GM12873 (cell line): Measurements from ENCODE around the gene CPLANE2.

Experiments used
- CTCF ChIP-seq: IDR thresholded peaks from 2 replicates; pipeline ENCODE4 v1.5.1; 2012; ENCODE audit warnings: low read depth, mild to moderate bottlenecking, moderate library complexity, low read length, control low read depth; ENCODE audit not compliant: insufficient read depth; ENCODE audit errors: missing control alignments

CPLANE2 gene

DNA sequence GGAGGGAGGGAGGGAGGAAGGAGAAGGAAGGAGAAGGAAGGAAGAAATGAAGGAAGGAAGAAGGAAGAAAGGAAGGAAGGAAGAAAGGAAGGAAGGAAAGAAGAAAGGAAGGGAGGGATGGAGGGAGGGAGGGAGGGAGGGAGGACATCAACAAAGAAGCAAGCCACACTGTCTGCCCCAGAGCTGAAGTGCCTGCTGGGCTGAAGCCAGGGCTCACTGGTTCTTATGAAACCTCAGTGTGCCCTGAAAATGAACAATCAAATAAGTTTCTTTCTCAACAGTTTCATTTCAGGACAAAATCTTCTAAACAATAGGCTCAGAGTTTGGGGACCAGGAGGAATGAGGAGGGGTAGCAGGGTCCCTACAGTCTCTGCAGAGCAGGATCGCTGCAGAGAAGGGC lies 45.7 kb downstream of the CPLANE2 start:
- TF ChIP-seq CTCF = no peak

GRCh38 chr1:16189921-16190621 lies 46.9 kb downstream of the CPLANE2 start:
- TF ChIP-seq CTCF = no peak

GRCh38 chr1:16189003-16189402 lies 48.0 kb downstream of the CPLANE2 start:
- TF ChIP-seq CTCF = no peak

DNA sequence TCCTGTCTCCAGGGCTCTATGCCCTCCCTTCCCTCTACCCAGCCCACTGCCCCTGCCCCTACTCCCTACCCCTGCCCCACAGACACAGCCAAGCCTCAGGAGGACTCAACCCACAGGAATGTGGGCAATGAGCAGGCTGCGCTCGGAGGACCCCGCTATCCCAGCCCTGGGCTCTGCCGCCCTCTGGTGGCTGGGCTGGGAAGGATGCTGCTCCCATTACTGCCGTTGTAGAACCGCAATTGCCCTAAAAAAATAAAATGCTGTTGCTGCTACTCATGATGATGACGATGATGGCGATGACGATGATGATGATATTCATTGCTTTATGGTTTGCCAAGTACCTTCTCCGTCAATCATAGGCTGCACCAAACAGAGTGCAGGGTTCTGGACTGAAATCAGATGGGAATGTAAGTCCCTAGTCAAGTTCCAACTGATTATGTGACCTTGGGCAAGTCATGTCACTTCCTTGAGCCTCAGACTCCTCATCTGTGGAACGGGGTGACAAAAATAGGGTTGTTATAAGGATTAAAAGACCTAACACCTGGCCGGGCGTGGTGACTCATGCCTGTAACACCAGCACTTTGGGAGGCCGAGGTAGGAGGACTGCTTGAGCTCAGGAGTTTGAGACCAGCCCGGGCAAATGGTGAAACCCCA lies 49.1 kb downstream of the CPLANE2 start:
- TF ChIP-seq CTCF = peak; percentile 98

GRCh38 chr1:16186655-16187235 lies 50.2 kb downstream of the CPLANE2 start:
- no peak for TF ChIP-seq CTCF

DNA sequence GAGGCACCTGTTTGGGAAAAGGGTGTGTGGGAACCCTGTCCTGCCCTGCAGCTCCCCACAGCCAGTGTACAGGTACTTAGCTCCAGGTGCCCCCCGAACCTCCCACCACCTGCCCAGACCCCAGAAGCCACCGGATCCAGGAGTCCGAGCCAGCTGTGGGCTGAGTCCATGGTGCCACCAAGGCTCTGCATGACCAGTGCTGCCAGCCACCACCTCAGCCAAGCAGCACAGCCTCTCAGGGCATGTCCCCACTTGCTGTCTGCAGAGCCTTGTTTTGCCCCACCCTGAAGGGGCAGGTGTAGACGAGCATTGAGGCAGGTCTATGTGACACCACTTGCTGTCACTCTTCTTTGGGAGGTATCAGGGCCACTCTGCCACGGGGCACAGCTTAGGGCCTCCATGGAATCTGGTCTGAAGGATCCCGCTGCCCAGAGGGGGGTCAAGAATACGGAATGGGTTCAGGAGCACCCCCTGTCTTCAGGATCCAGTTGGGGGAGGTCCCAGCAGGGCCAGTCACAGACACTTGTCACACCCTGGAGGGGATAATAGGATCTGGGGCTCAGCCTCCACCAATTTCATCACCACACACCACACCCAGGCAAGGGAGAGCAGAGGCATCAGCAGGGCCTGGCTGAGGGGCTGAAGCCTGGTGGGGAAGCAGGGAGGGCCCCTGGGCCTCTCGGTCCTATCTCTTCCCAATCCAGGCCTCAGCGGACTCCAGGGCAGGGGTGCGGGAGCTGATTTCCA lies 52.3 kb downstream of the CPLANE2 start:
- no peak for TF ChIP-seq CTCF

DNA sequence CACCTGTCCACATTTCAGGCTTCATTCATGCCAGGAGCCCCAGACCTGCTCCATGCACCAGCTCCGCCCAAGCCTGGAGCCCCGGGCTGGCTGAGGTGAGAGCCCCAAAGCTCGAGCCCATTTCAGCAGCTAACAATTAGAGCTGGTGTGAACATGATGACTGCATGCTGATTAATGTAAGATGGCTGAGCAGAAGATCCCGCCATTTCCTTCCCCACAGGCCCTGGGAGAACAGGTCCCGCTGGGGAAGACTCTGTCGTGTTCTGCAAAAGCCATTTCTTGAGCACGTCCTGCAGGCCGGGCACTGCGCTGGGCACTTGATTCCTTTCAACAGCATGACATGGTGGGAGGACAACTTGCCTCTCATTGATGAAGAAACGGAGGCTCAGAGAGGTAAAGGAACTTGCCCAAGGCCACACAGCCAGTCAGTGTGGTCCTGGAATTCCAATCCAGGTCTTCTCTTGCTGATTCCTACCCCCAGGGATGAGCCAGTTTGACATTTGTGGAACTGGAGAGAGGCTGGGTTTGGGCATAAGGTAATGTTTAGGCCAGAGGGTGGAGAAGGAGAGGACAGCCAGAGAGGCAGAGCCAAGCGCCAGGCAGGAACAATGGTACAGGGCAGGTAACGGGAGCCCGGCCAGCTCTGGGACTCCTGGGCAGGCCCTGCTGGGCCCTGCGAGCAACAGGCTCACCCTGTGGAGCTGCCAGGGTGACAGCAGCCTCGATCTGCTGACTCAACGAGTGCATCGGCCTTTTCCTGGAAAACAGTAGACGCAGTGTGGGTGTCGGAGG lies 53.0 kb downstream of the CPLANE2 start:
- no peak for TF ChIP-seq CTCF
